GM21529 (cell line): ENCODE results near the gene ENG.
"Not testable (repeated sequence)": the region's sequence is repeated elsewhere in the genome, so short reads cannot be mapped to it uniquely, and the experiment has no call there.

Experiments used
- ATAC-seq: cut with Tn5 transposase; IDR thresholded peaks from one replicate; pipeline ENCODE4 v1.9.1; 2021; ENCODE audit not compliant: unreplicated experiment

ENG gene

GRCh38 chr9:127796225-127796813 lies 58.1 kb downstream of the ENG start:
- no peak for ATAC-seq

GRCh38 chr9:127794001-127794791 lies 60.3 kb downstream of the ENG start:
- ATAC-seq: no peak

DNA sequence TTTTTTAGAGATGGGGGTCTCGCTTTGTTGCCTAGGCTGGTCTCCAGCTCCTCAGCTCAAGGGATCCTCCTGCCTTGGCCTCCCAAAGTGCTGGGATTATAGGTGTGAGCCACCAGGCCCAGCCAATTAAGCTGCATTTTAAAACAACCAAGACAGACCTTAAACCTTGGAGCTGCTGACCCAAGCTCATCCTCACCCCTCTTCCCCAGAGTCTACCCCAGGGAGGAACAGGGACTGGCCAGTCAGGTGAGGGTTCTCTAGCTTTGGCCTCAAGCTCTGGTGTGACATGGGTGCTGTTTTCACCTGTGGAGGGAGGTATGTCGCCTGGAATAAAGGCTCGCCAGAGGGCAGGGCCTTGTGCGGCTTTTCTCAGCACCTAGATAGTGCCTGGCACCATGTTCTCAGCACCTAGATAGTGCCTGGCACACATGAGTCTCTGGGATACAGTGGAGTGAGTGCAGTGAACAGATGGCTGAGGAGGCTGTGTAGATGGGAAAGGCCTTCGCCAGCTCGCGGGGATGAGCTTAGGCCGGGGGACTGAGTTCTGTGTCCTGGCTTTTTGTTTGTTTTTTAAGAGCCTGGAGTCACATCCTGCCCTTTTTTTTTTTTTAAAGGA lies 61.3 kb downstream of the ENG start:
- no peak for ATAC-seq

- no peak for ATAC-seq
Observed at GRCh38 chr9:127792417-127793031, 61.9 kb downstream of the ENG start.

GRCh38 chr9:127791085-127791484 lies 63.4 kb downstream of the ENG start:
- ATAC-seq: no peak

GRCh38 chr9:127790094-127790855 lies 64.2 kb downstream of the ENG start:
- no peak for ATAC-seq

GRCh38 chr9:127789179-127789578 lies 65.3 kb downstream of the ENG start:
- ATAC-seq: no peak

DNA sequence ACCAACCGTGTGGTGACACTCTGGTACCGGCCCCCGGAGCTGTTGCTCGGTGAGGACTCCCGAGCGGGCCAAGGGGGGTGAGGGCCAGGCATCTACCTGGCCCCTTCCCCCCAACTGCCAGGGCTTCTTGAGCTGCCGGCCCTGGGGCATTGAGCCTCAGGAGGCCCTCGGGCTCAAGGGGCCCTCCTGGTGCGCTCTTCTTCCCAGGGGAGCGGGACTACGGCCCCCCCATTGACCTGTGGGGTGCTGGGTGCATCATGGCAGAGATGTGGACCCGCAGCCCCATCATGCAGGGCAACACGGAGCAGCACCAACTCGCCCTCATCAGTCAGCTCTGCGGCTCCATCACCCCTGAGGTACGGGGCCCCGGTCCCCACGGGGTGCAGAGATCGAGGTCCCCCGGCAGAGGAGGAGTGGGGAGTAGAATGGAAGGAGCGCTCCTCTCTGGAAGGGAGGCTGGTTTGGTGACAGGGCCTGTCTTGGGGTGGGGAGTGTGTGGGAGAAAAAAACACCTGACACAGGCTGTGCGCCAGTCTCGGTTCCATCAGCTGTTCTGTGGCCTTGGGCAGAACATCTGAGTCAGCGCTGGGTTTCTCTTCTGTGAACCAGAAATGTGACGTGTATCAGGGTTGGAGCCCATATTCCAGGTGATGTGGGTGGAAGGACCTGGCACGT lies 66.0 kb downstream of the ENG start:
- ATAC-seq: no peak

GRCh38 chr9:127786773-127787104 lies 67.7 kb downstream of the ENG start:
- no peak for ATAC-seq

GRCh38 chr9:127785933-127786772 lies 68.3 kb downstream of the ENG start, which contains the start of gene CDK9:
TSS of gene CDK9 (plus strand) at chr9:127786034. CDS start at chr9:127786149, 115 bp downstream.
- peak; percentile 67 for ATAC-seq

DNA sequence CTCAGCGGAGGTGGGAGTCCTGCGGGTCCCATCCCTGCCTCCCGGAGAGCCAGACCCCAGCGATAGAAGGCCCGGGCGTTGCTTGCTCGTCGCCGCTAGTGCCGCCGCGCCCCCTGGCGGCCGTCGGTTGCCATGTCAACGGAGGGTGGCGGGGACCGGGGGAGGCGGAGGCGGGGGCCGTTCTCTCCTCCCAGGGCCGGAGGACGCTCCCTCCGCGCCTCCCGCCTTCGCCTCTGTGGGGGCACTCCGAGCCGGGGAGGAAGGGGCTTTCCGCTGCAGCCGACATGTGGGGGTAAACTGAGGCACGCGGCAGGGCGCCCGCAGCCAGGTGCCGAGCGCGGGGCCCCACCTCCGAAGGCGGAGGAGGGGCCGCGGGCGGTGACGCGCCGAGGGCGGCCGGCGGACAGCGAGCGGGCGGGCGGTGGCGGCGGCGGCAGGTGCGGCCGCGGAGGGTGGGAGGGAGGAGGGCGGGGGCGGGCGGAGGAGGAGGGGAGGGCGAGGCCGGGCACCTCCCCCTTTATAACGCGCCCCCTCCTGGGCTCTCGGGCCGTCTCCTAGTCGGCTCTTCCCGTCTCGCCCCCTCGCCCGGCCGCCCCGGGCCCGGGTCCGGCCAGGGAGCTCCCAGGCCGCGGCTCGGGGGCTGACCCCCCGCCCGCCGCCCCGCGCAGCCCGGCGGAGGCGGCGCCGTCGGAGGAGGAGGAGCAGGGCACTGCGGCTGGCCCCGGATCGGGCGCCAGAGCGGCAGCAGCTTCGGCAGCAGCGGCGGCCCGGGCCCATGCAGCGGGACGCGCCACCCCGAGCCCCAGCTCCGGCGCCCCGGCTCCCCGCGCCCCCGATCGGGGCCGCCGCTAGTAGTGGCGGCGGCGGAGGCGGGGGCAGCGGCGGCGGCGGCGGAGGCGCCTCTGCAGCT lies 69.2 kb downstream of the ENG start:
- peak; percentile 36 for ATAC-seq

- ATAC-seq: no peak
Observed at GRCh38 chr9:127783111-127784008, 71.1 kb downstream of the ENG start.

GRCh38 chr9:127781806-127782205 lies 72.7 kb downstream of the ENG start:
- ATAC-seq: no peak

- not testable (repeated sequence) for ATAC-seq
Observed at GRCh38 chr9:127780909-127781308, 73.5 kb downstream of the ENG start.

DNA sequence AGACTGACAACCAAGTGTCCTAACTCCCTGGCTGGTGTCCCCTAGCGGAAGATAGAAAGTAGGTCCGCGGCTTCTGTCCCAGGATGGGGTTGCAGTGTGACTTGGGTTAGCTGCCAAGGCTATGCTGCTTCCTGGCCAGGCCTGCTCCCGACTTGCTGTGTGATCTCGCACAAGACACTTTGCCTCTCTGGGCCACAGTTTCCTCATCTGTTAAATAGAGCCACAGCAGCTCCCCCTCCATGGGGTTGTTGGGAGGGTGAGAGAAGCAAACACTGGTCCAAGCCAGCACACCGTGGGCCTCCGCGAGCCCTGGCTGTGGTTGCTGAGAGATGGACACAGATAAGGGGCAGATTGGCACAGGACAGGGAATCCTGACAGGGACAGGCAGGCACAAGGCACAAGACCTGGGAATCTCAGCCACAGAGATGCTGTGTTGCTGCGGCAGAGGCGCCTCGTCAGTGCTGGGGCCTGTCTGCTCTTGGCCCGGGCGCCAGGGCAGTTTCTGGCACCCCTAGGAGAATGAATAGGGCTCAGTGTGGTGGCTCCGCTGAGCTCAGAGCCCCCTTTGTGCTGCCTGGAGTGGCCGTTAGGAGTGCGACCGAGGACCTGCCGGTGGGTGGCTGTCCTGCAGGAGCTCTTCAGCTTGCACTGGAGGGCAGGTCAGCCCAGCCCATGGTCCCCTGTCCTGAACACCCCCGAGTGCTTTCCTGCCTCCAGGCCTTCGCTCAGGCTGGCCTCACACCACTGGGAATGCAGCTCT lies 74.2 kb downstream of the ENG start:
- no peak for ATAC-seq

DNA sequence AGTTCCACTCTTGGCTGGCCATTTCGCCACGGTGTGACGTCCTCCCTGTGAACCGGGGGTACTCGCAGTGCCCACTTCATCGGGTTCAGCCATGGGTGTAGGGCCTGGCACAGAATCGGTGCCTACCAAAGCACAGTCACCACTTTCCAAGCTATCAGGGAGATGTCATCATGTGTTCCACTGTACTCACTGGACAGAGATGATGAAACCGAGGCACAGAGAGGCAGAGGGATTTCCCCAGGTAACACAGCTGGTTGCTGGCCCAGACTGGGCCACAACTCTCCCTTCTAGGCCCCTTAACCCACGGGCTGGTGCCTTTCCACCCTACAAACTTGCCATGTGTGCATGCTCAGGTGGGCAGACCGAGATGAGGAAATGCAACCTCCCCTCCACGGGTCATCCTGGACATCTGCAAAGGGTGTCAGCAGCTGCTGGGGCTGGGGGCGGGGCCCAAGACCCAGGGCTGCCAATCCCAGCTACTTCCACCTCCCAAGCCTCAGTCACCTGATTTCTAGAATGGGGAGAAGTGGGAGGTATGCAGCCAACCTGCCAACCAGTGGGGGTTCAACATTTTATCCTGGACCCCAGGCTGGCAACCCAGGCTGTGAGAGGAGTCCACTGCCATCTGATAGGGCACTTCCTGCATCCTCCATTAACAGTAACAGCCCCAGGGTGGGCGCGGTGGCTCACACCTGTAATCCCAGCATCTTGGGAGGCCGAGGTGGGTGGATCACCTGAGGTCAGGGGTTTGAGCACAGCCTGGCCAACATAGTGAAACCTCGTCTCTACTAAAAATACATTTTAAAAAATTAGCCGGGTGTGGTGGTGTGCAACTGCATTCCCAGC lies 75.1 kb downstream of the ENG start:
- peak; percentile 51 for ATAC-seq
